HCT116 (cell line): Measurements from ENCODE around the gene FBXO24. TPM values are rescaled to one million over a fixed set of nuclear protein-coding genes. Genes with fewer than 3 reads are reported as not detected.

Source experiments
- ATAC-seq: fragments of 200-7000 bp; cut with Tn5 transposase; 2 replicates; pipeline ENCODE4 v1.9.1; 2020; ENCODE audit warnings: mild to moderate bottlenecking, moderate library complexity
- BruUV-seq: library from RNA; stranded (reverse); fragments of 400-500 nt; replicated peaks from 2 replicates; lab custom pipeline; 2021; lab: Mats Ljungman, UMichigan
- CTCF ChIA-PET: fragments of 300-600 bp; sonication (Branson Sonifier 250); formaldehyde crosslinking; loops from one replicate; lab custom pipeline; 2021; ENCODE audit warnings: antibody characterized with exemption; lab: Charles Lee
- POLR2A ChIA-PET: fragments of 300-600, 350-600 bp; sonication (Branson Sonifier 250); formaldehyde crosslinking; loops from one replicate; lab custom pipeline; 2021; ENCODE audit warnings: antibody characterized with exemption; lab: Charles Lee
- RAD21 ChIA-PET, 2 experiments: fragments of 300-600 bp; sonication (Branson Sonifier 250); formaldehyde crosslinking; loops; one replicate each; lab custom pipeline; 2023; ENCODE audit warnings: low total read pairs in 2 of 2; ENCODE audit not compliant: uncharacterized antibody in 2 of 2, unreplicated experiment in 2 of 2, low non-redundant PET in 1 of 2; lab: Charles Lee
- DNase-seq: peaks from one replicate; pipeline ENCODE4 v3.0.0-alpha.2; 2010; ENCODE audit warnings: low read depth, low spot score
- H2AFZ ChIP-seq: fragments of 200-600 bp; shearing (Covaris generic), sonication (generic); 2 replicates; pipeline ENCODE4 v1.6.1; 2017; ENCODE audit warnings: low read depth, mixed run types, mixed read lengths, antibody characterized with exemption, low read length; ENCODE audit not compliant: poor library complexity, severe bottlenecking
- H3K27ac ChIP-seq: 2 replicates; pipeline ENCODE4 v1.5.1; 2012; ENCODE audit warnings: low read depth, low read length
- H3K27me3 ChIP-seq: fragments of 200-600 bp; sonication (generic); 2 replicates; pipeline ENCODE4 v1.6.1; 2016; ENCODE audit warnings: mixed run types, low read length, mixed read lengths; ENCODE audit not compliant: insufficient read depth
- H3K36me3 ChIP-seq, 2 experiments: fragments of 200-500 bp in 1 of 2; fragments of 200-600 bp in 1 of 2; sonication (Bioruptor generic) in 1 of 2; sonication (generic) in 1 of 2; 2 replicates each; pipeline versions ENCODE4 v1.5.1 to v1.6.1; 2014 to 2016; ENCODE audit warnings: low read length in 2 of 2, inconsistent platforms in 1 of 2, mixed read lengths in 1 of 2, mixed run types in 1 of 2; ENCODE audit not compliant: insufficient read depth in 2 of 2, control insufficient read depth in 1 of 2
- H3K4me1 ChIP-seq, 2 experiments: fragments of 200-600 bp in 1 of 2; sonication (generic) in 1 of 2; 2 replicates each; pipeline versions ENCODE4 v1.5.1 to v1.6.1; 2012 to 2017; ENCODE audit warnings: low read length in 2 of 2, inconsistent platforms in 1 of 2, mild to moderate bottlenecking in 1 of 2, mixed read lengths in 1 of 2, mixed run types in 1 of 2, moderate library complexity in 1 of 2; ENCODE audit not compliant: insufficient read depth in 2 of 2, control insufficient read depth in 1 of 2
- H3K4me2 ChIP-seq: fragments of 200-600 bp; sonication (generic); 2 replicates; pipeline ENCODE4 v1.6.1; 2017; ENCODE audit warnings: mixed run types, low read length, mixed read lengths
- H3K4me3 ChIP-seq, 2 experiments: fragments of 200-600 bp in 1 of 2; sonication (generic) in 1 of 2; replicated peaks in 1 of 2; 2 replicates each; pipeline ENCODE4 v1.5.1; 2011 to 2016; ENCODE audit warnings: low read length in 2 of 2, control low read depth in 1 of 2, low read depth in 1 of 2, mild to moderate bottlenecking in 1 of 2, mixed read lengths in 1 of 2, mixed run types in 1 of 2
- H3K79me2 ChIP-seq: fragments of 200-600 bp; sonication (generic); 2 replicates; pipeline ENCODE4 v1.6.1; 2017; ENCODE audit warnings: mild to moderate bottlenecking, mixed run types, low read length, moderate library complexity, mixed read lengths; ENCODE audit not compliant: insufficient read depth
- H3K9ac ChIP-seq: fragments of 200-600 bp; sonication (generic); 2 replicates; pipeline ENCODE4 v1.6.1; 2016; ENCODE audit warnings: low read length, mixed read lengths
- H3K9me2 ChIP-seq: fragments of 200-600 bp; sonication (generic), shearing (Covaris generic); 2 replicates; pipeline ENCODE4 v1.6.1; 2017; ENCODE audit warnings: mixed run types, mild to moderate bottlenecking, moderate library complexity; ENCODE audit not compliant: insufficient read depth
- H3K9me3 ChIP-seq, 2 experiments: fragments of 200-500 bp in 1 of 2; fragments of 200-600 bp in 1 of 2; sonication (Bioruptor generic) in 1 of 2; sonication (generic) in 1 of 2; 2 replicates each; pipeline ENCODE4 v1.6.1; 2014 to 2017; ENCODE audit warnings: low read length in 2 of 2, mixed read lengths in 2 of 2, inconsistent platforms in 1 of 2, low read depth in 1 of 2, mild to moderate bottlenecking in 1 of 2, mixed run types in 1 of 2, moderate library complexity in 1 of 2; ENCODE audit not compliant: control insufficient read depth in 1 of 2, insufficient read depth in 1 of 2
- H4K20me1 ChIP-seq: fragments of 200-600 bp; sonication (generic), shearing (Covaris generic); 2 replicates; pipeline ENCODE4 v1.6.1; 2017; ENCODE audit warnings: mixed run types, mild to moderate bottlenecking, moderate library complexity; ENCODE audit not compliant: insufficient read depth
- CEBPB ChIP-seq: IDR thresholded peaks from 2 replicates; pipeline ENCODE4 v1.6.1; 2012; ENCODE audit warnings: low read depth
- CTCF ChIP-seq, 3 experiments: fragments of 200-600 bp in 1 of 3; sonication (generic) in 1 of 3; IDR thresholded peaks in 2 of 3; conservative IDR thresholded peaks in 1 of 3; 2 replicates each; pipeline ENCODE4 v1.5.1; 2012 to 2017; ENCODE audit warnings: low read depth in 2 of 3, low read length in 2 of 3, antibody characterized with exemption in 1 of 3, borderline replicate concordance in 1 of 3, control low read depth in 1 of 3, mild to moderate bottlenecking in 1 of 3, mixed read lengths in 1 of 3, mixed run types in 1 of 3, moderate library complexity in 1 of 3; ENCODE audit not compliant: insufficient read depth in 1 of 3
- EGR1 ChIP-seq: IDR thresholded peaks from 2 replicates; pipeline ENCODE4 v1.6.1; 2012; ENCODE audit warnings: low read depth
- ELF1 ChIP-seq: IDR thresholded peaks from 2 replicates; pipeline ENCODE4 v1.6.1; 2012; ENCODE audit warnings: low read depth, borderline replicate concordance
- JUND ChIP-seq: IDR thresholded peaks from 2 replicates; pipeline ENCODE4 v1.6.1; 2012
- MAX ChIP-seq: IDR thresholded peaks from 2 replicates; pipeline ENCODE4 v1.6.1; 2012
- POLR2AphosphoS5 ChIP-seq: IDR thresholded peaks from 2 replicates; pipeline ENCODE4 v1.6.1; 2011; ENCODE audit warnings: mild to moderate bottlenecking, low read depth, low read length, moderate library complexity
- RAD21 ChIP-seq: IDR thresholded peaks from 2 replicates; pipeline ENCODE4 v1.6.1; 2012; ENCODE audit warnings: low read depth, mild to moderate bottlenecking
- REST ChIP-seq: IDR thresholded peaks from 2 replicates; pipeline ENCODE4 v1.6.1; 2012; ENCODE audit warnings: low read depth
- SIN3A ChIP-seq: IDR thresholded peaks from 2 replicates; pipeline ENCODE4 v1.6.1; 2012; ENCODE audit warnings: low read depth
- SRF ChIP-seq: IDR thresholded peaks from 2 replicates; pipeline ENCODE4 v1.6.1; 2012; ENCODE audit warnings: low read depth
- ZNF274 ChIP-seq: fragments of 200-500 bp; sonication (Bioruptor generic); IDR thresholded peaks from 2 replicates; pipeline ENCODE4 v1.6.1; 2014; ENCODE audit warnings: mild to moderate bottlenecking, low read depth, low read length, inconsistent platforms
- intact Hi-C: fragments of 100-400 bp; cut with micrococcal nuclease; formaldehyde crosslinking; loops from 2 replicates; pipeline ENCODE4 v1.10.0; 2022
- total RNA-seq: library from RNA; stranded (reverse); gene quantifications from one replicate; pipeline ENCODE4 v1.2.1, GENCODE V29; 2021; ENCODE audit not compliant: unreplicated experiment
- TF ChIP-seq, protein P1 (sequence below): IDR thresholded peaks from 2 replicates; pipeline ENCODE4 v1.6.1; 2012
- TF ChIP-seq, protein P2 (sequence below): IDR thresholded peaks from 2 replicates; pipeline ENCODE4 v1.6.1; 2011; ENCODE audit warnings: mild to moderate bottlenecking, low read length, moderate library complexity; ENCODE audit not compliant: insufficient replicate concordance; ENCODE audit errors: extremely low read depth

The FBXO24 gene
- total RNA-seq, 1 experiment from 2014 or later = 2.1 TPM

- TF ChIP-seq JUND = no peak
- TF ChIP-seq, protein P1, sequence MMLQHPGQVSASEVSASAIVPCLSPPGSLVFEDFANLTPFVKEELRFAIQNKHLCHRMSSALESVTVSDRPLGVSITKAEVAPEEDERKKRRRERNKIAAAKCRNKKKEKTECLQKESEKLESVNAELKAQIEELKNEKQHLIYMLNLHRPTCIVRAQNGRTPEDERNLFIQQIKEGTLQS = no peak
- no peak for TF ChIP-seq CTCF (IDR thresholded peaks at IDR 0.05 in 2 of 3, conservative IDR thresholded peaks at IDR 0.05 in 1 of 3; ENCODE audit: borderline replicate concordance in 1 of 3, insufficient read depth in 1 of 3, low read depth in 2 of 3, low read length in 2 of 3)
- no peak for TF ChIP-seq SIN3A
- no peak for TF ChIP-seq RAD21
- TF ChIP-seq POLR2AphosphoS5 = no peak
- no peak for TF ChIP-seq MAX
- TF ChIP-seq ELF1 = no peak
- no peak for TF ChIP-seq EGR1
- no peak for TF ChIP-seq SRF
- no peak for TF ChIP-seq ZNF274
- TF ChIP-seq, all 23 proteins: peak for 0
Observed at GRCh38 chr7:100606313-100606712, 20.2 kb downstream of the FBXO24 start (continued).

DNA sequence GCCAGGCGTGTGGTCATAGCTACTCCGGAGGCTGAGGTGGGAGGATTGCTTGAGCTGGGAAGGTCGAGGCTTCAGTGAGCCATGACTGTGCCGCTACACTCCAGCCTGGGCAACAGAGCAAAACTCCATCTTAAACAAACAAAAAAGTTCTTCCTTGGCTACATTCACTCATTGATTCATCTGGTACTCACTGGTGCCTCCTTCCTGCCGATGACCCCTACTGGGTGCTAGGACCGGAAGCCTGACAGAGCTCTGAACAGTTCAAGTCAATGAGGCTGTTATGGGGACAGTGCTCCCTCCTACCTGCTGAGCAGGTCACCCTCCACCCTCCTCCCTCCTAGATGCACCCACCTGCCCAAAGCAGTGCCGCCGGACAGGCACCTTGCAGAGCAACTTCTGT lies 21.0 kb downstream of the FBXO24 start:
- H4K20me1 ChIP-seq = no peaks in the 10 kb centered on the region
- H3K9me3 ChIP-seq = no peaks in the 10 kb centered on the region
- H3K4me3 ChIP-seq = no peak overlapping the region
- no peak overlapping the region for H3K4me2 ChIP-seq
- peaks cover 4 to 49% of the 10 kb centered on the region in 2 experiments for H3K4me1 ChIP-seq
- no peak overlapping the region for H2AFZ ChIP-seq
- DNase-seq = no peak
- BruUV-seq = no TSS peak
- H3K27me3 ChIP-seq = no peaks in the 10 kb centered on the region
- H3K27ac ChIP-seq = no peak overlapping the region
- H3K79me2 ChIP-seq = no peaks in the 10 kb centered on the region
- ChIA-PET POLR2A (interaction anchor here (0.5 to 2.2 kb wide), 2 partner anchors 21 to 160 kb away, joined by 3 to 9 read pairs; partner anchors contain the start of genes FBXO24 and LRCH4), RAD21 (no interaction called here), CTCF (interaction anchor here (0.6 kb wide), 1 partner anchor 99 kb away, joined by 3 read pairs; the partner anchor contains the start of gene POP7)
- H3K9me2 ChIP-seq = no peaks in the 10 kb centered on the region
- H3K36me3 ChIP-seq = no peaks in the 10 kb centered on the region
- no peak overlapping the region for H3K9ac ChIP-seq
- intact Hi-C loops = no loop called here
- ATAC-seq = no peak
- TF ChIP-seq CEBPB (no peak), EGR1 (no peak), ZNF274 (no peak), SIN3A (no peak), JUND (no peak), REST (no peak)
- TF ChIP-seq, protein P2, sequence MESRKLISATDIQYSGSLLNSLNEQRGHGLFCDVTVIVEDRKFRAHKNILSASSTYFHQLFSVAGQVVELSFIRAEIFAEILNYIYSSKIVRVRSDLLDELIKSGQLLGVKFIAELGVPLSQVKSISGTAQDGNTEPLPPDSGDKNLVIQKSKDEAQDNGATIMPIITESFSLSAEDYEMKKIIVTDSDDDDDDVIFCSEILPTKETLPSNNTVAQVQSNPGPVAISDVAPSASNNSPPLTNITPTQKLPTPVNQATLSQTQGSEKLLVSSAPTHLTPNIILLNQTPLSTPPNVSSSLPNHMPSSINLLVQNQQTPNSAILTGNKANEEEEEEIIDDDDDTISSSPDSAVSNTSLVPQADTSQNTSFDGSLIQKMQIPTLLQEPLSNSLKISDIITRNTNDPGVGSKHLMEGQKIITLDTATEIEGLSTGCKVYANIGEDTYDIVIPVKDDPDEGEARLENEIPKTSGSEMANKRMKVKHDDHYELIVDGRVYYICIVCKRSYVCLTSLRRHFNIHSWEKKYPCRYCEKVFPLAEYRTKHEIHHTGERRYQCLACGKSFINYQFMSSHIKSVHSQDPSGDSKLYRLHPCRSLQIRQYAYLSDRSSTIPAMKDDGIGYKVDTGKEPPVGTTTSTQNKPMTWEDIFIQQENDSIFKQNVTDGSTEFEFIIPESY = no peak
